Adipose tissue (tissue), 3 donors: ENCODE results near the gene PI4KA. TPM values are rescaled to one million over a fixed set of nuclear protein-coding genes. Genes with fewer than 3 reads are reported as not detected.

Source experiments
- H3K27ac ChIP-seq: one replicate; pipeline ENCODE4 v1.5.1; 2013; ENCODE audit warnings: low read depth, low read length
- WGBS, 3 donors: extraction: QIAGEN DNeasy Blood & Tissue Kit; methylation state at CpG; one replicate each; pipeline ENCODE4 v1.1.7; 2013; 5-methylcytosine and 5-hydroxymethylcytosine counted together
- polyA plus RNA-seq, 3 donors: library from polyadenylated mRNA; stranded (reverse); fragments of 200-250 nt; gene quantifications; one replicate each; pipeline ENCODE4 v1.2.3, GENCODE V29; 2013
- donor health status: healthy with polysubstance abuse.
- donor health status: Bipolar disorder and iron deficiency.
- donor health status: healthy.

Gene PI4KA
- polyA plus RNA-seq, 3 donors: 18.4 to 34.6 (median 33.5) TPM

- WGBS, 3 donors: 69 to 80% (median 71%) methylated on average over 8 of the region's 8 CpGs
- no peak overlapping the region for H3K27ac ChIP-seq
Measured at GRCh38 chr22:20885017-20885556, 26.5 kb upstream of the PI4KA start.

- no peak overlapping the region for H3K27ac ChIP-seq
- 75 to 85% (median 79%) methylated on average over 4 of the region's 4 CpGs for WGBS, 3 donors
Measured at GRCh38 chr22:20884454-20884853, 25.8 kb upstream of the PI4KA start.

GRCh38 chr22:20882855-20883254 is 24.2 kb upstream of the PI4KA start:
- no peak overlapping the region for H3K27ac ChIP-seq
- 86 to 89% (median 89%) methylated on average over 6 of the region's 6 CpGs for WGBS, 3 donors

- WGBS, 3 donors: 86 to 92% (median 88%) methylated on average over 9 of the region's 9 CpGs
- no peak overlapping the region for H3K27ac ChIP-seq
Measured at GRCh38 chr22:20881869-20882815, 23.5 kb upstream of the PI4KA start.

GRCh38 chr22:20881231-20881630 is 22.6 kb upstream of the PI4KA start:
- H3K27ac ChIP-seq: no peak overlapping the region
- WGBS, 3 donors: 73 to 90% (median 82%) methylated on average over 5 of the region's 5 CpGs

- no peak overlapping the region for H3K27ac ChIP-seq
- 93 to 99% (median 97%) methylated on average over 3 of the region's 3 CpGs for WGBS, 3 donors
Measured at GRCh38 chr22:20877715-20878114, 19.1 kb upstream of the PI4KA start.

GRCh38 chr22:20875296-20875695 is 16.7 kb upstream of the PI4KA start:
- WGBS, 3 donors: 75 to 90% (median 89%) methylated on average over 1 of the region's 1 CpG
- no peak overlapping the region for H3K27ac ChIP-seq

GRCh38 chr22:20873214-20873613 is 14.6 kb upstream of the PI4KA start:
- WGBS, 3 donors: 84 to 97% (median 93%) methylated on average over 3 of the region's 3 CpGs
- no peak overlapping the region for H3K27ac ChIP-seq

- no peak overlapping the region for H3K27ac ChIP-seq
- 95 to 100% (median 96%) methylated on average over 2 of the region's 2 CpGs for WGBS, 3 donors
Measured at GRCh38 chr22:20869234-20869633, 10.6 kb upstream of the PI4KA start.

GRCh38 chr22:20868025-20868962 is 9.7 kb upstream of the PI4KA start:
- WGBS, 3 donors: 74 to 86% (median 77%) methylated on average over 7 of the region's 7 CpGs
- H3K27ac ChIP-seq: no peak overlapping the region

- 49 to 60% (median 51%) methylated on average over 11 of the region's 11 CpGs for WGBS, 3 donors
- H3K27ac ChIP-seq: no peak overlapping the region
Measured at GRCh38 chr22:20867179-20868024, 8.8 kb upstream of the PI4KA start.

GRCh38 chr22:20866736-20867135 is 8.1 kb upstream of the PI4KA start:
- no peak overlapping the region for H3K27ac ChIP-seq
- 77 to 83% (median 78%) methylated on average over 5 of the region's 5 CpGs for WGBS, 3 donors

GRCh38 chr22:20865875-20866445 is 7.3 kb upstream of the PI4KA start:
- WGBS, 3 donors: 85 to 89% (median 89%) methylated on average over 8 of the region's 8 CpGs
- H3K27ac ChIP-seq: no peak overlapping the region

- no peak overlapping the region for H3K27ac ChIP-seq
- 89 to 91% (median 91%) methylated on average over 3 of the region's 3 CpGs for WGBS, 3 donors
Measured at GRCh38 chr22:20865331-20865730, 6.7 kb upstream of the PI4KA start.

GRCh38 chr22:20864186-20864908 is 5.7 kb upstream of the PI4KA start:
- no peak overlapping the region for H3K27ac ChIP-seq
- 78 to 89% (median 79%) methylated on average over 12 of the region's 12 CpGs for WGBS, 3 donors

GRCh38 chr22:20863366-20863765 is 4.8 kb upstream of the PI4KA start:
- no peak overlapping the region for H3K27ac ChIP-seq
- 46 to 83% (median 53%) methylated on average over 4 of the region's 4 CpGs for WGBS, 3 donors

GRCh38 chr22:20862540-20862939 is 3.9 kb upstream of the PI4KA start:
- 90 to 95% (median 90%) methylated on average over 2 of the region's 2 CpGs for WGBS, 3 donors
- no peak overlapping the region for H3K27ac ChIP-seq
